IMR-90 (cell line): ENCODE data around the gene NTF3. TPM values are rescaled to one million over a fixed set of nuclear protein-coding genes. Genes with fewer than 3 reads are reported as not detected.

Experiments
- ATAC-seq: fragments of 200-7000 bp; cut with Tn5 transposase; 2 replicates; pipeline ENCODE4 v1.9.1; 2020; ENCODE audit warnings: low read depth, mild to moderate bottlenecking, moderate library complexity
- BruUV-seq: library from RNA; stranded (reverse); fragments of 400-500 nt; replicated peaks from 2 replicates; lab custom pipeline; 2021; lab: Mats Ljungman, UMichigan
- CTCF ChIA-PET: fragments of 300-600 bp; formaldehyde crosslinking; extraction: SDS; loops from one replicate; lab custom pipeline; 2021; ENCODE audit warnings: antibody characterized with exemption; lab: Yijun Ruan, JAX
- POLR2A ChIA-PET: fragments of 300-600 bp; sonication (Branson Sonifier 250); formaldehyde crosslinking; loops from one replicate; lab custom pipeline; 2022; ENCODE audit warnings: antibody characterized with exemption; ENCODE audit not compliant: unreplicated experiment; lab: Charles Lee
- DNase-seq: peaks from one replicate; pipeline ENCODE4 v3.0.0; 2013
- H2AFZ ChIP-seq: replicated peaks from 2 replicates; pipeline ENCODE3; 2013; ENCODE audit warnings: low read length, mild to moderate bottlenecking; ENCODE audit not compliant: poor library complexity
- H2AK5ac ChIP-seq: 2 replicates; pipeline ENCODE4 v1.6.1; 2013; ENCODE audit warnings: low read depth, low read length, inconsistent platforms
- H2AK9ac ChIP-seq: replicated peaks from 2 replicates; pipeline ENCODE3; 2013; ENCODE audit warnings: mild to moderate bottlenecking, low read depth, low read length, moderate library complexity; ENCODE audit not compliant: poor library complexity
- H2BK120ac ChIP-seq: 2 replicates; pipeline ENCODE4 v1.6.1; 2013; ENCODE audit warnings: low read depth, low read length, inconsistent platforms
- H2BK15ac ChIP-seq: 3 replicates; pipeline ENCODE4 v1.6.1; 2013; ENCODE audit warnings: low read depth, low read length, inconsistent platforms
- H2BK20ac ChIP-seq: 2 replicates; pipeline ENCODE4 v1.6.1; 2013; ENCODE audit warnings: low read depth, mild to moderate bottlenecking, inconsistent platforms, low read length, moderate library complexity
- H2BK5ac ChIP-seq: 2 replicates; pipeline ENCODE4 v1.6.1; 2013; ENCODE audit warnings: mild to moderate bottlenecking, low read depth, low read length, inconsistent platforms; ENCODE audit not compliant: poor library complexity, severe bottlenecking
- H3K14ac ChIP-seq: replicated peaks from 2 replicates; pipeline ENCODE4 v1.6.1; 2013; ENCODE audit warnings: low read depth, low read length, inconsistent platforms
- H3K18ac ChIP-seq: 2 replicates; pipeline ENCODE4 v1.6.1; 2013; ENCODE audit warnings: low read depth, low read length, control low read depth
- H3K23ac ChIP-seq: 2 replicates; pipeline ENCODE4 v1.6.1; 2013; ENCODE audit warnings: low read depth, low read length, inconsistent platforms
- H3K27ac ChIP-seq: 2 replicates; pipeline ENCODE4 v1.5.1; 2013; ENCODE audit warnings: mild to moderate bottlenecking, control low read depth, low read length; ENCODE audit not compliant: insufficient read depth
- H3K27me3 ChIP-seq: 2 replicates; pipeline ENCODE4 v1.6.1; 2013; ENCODE audit warnings: low read length; ENCODE audit not compliant: control insufficient read depth, insufficient read depth
- H3K36me3 ChIP-seq: 2 replicates; pipeline ENCODE4 v1.6.1; 2013; ENCODE audit warnings: low read length, mixed read lengths; ENCODE audit not compliant: control insufficient read depth, insufficient read depth
- H3K4ac ChIP-seq: 2 replicates; pipeline ENCODE4 v1.6.1; 2013; ENCODE audit warnings: low read depth, low read length, inconsistent platforms
- H3K4me1 ChIP-seq: 2 replicates; pipeline ENCODE4 v1.6.1; 2013; ENCODE audit warnings: low read length, mixed read lengths; ENCODE audit not compliant: control insufficient read depth, insufficient read depth
- H3K4me2 ChIP-seq: 2 replicates; pipeline ENCODE4 v1.6.1; 2013; ENCODE audit warnings: low read depth, mild to moderate bottlenecking, control low read depth, low read length, moderate library complexity
- H3K4me3 ChIP-seq: 2 replicates; pipeline ENCODE4 v1.5.1; 2013; ENCODE audit warnings: low read depth, mild to moderate bottlenecking, control low read depth, low read length, moderate library complexity; ENCODE audit not compliant: insufficient read depth
- H3K56ac ChIP-seq: 2 replicates; pipeline ENCODE4 v1.6.1; 2013; ENCODE audit warnings: low read length, inconsistent platforms; ENCODE audit not compliant: insufficient read depth; ENCODE audit errors: extremely low read depth
- H3K79me1 ChIP-seq, 2 experiments: 2 replicates each; pipeline ENCODE4 v1.6.1; 2013; ENCODE audit warnings: low read length in 2 of 2, inconsistent platforms in 1 of 2, low read depth in 1 of 2
- H3K9ac ChIP-seq: 2 replicates; pipeline ENCODE4 v1.6.1; 2013; ENCODE audit warnings: low read depth, low read length, control low read depth
- H3K9me1 ChIP-seq: 2 replicates; pipeline ENCODE4 v1.6.1; 2013; ENCODE audit warnings: low read length, inconsistent platforms; ENCODE audit not compliant: insufficient read depth
- H3K9me3 ChIP-seq: 2 replicates; pipeline ENCODE4 v1.6.1; 2013; ENCODE audit warnings: low read length; ENCODE audit not compliant: control insufficient read depth, insufficient read depth
- H4K20me1 ChIP-seq: 2 replicates; pipeline ENCODE4 v1.6.1; 2013; ENCODE audit warnings: low read length, inconsistent platforms; ENCODE audit not compliant: insufficient read depth
- H4K5ac ChIP-seq: 2 replicates; pipeline ENCODE4 v1.6.1; 2013; ENCODE audit warnings: mild to moderate bottlenecking, low read depth, low read length, control low read depth
- H4K8ac ChIP-seq, 2 experiments: 2 replicates each; pipeline ENCODE4 v1.6.1; 2013; ENCODE audit warnings: low read depth in 2 of 2, low read length in 2 of 2, control low read depth in 1 of 2, inconsistent platforms in 1 of 2
- H4K91ac ChIP-seq: 2 replicates; pipeline ENCODE4 v1.6.1; 2013; ENCODE audit warnings: low read depth, low read length, inconsistent platforms; ENCODE audit not compliant: insufficient read depth
- BHLHE40 ChIP-seq: fragments of 150-350 bp; IDR thresholded peaks from 2 replicates; pipeline ENCODE4 v1.6.1; 2016; ENCODE audit warnings: mild to moderate bottlenecking, low read depth, low read length
- CEBPB ChIP-seq: IDR thresholded peaks from 2 replicates; pipeline ENCODE4 v1.6.1; 2012; ENCODE audit warnings: low read depth, low read length, improper control_type of control experiment
- CHD1 ChIP-seq: IDR thresholded peaks from 2 replicates; pipeline ENCODE4 v1.6.1; 2012; ENCODE audit warnings: low read depth, low read length, improper control_type of control experiment
- CTCF ChIP-seq: conservative IDR thresholded peaks from 2 replicates; pipeline ENCODE4 v1.5.1; 2012; ENCODE audit warnings: mild to moderate bottlenecking, low read depth, low read length, improper control_type of control experiment
- FOS ChIP-seq: fragments of 150-350 bp; IDR thresholded peaks from 2 replicates; pipeline ENCODE4 v1.6.1; 2016; ENCODE audit warnings: low read depth, low read length
- MAFK ChIP-seq: IDR thresholded peaks from 2 replicates; pipeline ENCODE4 v1.6.1; 2012; ENCODE audit warnings: low read depth, low read length, improper control_type of control experiment
- MAZ ChIP-seq: IDR thresholded peaks from 2 replicates; pipeline ENCODE4 v1.6.1; 2012; ENCODE audit warnings: low read depth, mild to moderate bottlenecking, low read length, improper control_type of control experiment, moderate library complexity, borderline replicate concordance
- MXI1 ChIP-seq: IDR thresholded peaks from 2 replicates; pipeline ENCODE4 v1.6.1; 2012; ENCODE audit warnings: low read depth, mild to moderate bottlenecking, low read length, moderate library complexity, borderline replicate concordance
- NFE2L2 ChIP-seq: fragments of 150-350 bp; IDR thresholded peaks from 2 replicates; pipeline ENCODE4 v1.6.1; 2016; ENCODE audit warnings: low read depth, mild to moderate bottlenecking, low read length
- POLR2A ChIP-seq: IDR thresholded peaks from 2 replicates; pipeline ENCODE4 v1.6.1; 2012; ENCODE audit warnings: mild to moderate bottlenecking, low read depth, low read length
- RAD21 ChIP-seq: IDR thresholded peaks from 2 replicates; pipeline ENCODE4 v1.6.1; 2012; ENCODE audit warnings: low read length, improper control_type of control experiment
- RCOR1 ChIP-seq: IDR thresholded peaks from 2 replicates; pipeline ENCODE4 v1.6.1; 2012; ENCODE audit warnings: mild to moderate bottlenecking, low read length, improper control_type of control experiment; ENCODE audit not compliant: insufficient replicate concordance
- RFX5 ChIP-seq: IDR thresholded peaks from 2 replicates; pipeline ENCODE4 v1.8.0; 2012; ENCODE audit warnings: low read depth, mild to moderate bottlenecking, low read length, moderate library complexity
- SMC3 ChIP-seq: fragments of 150-350 bp; IDR thresholded peaks from 2 replicates; pipeline ENCODE4 v1.6.1; 2016; ENCODE audit warnings: low read depth, mild to moderate bottlenecking, antibody characterized with exemption, low read length, moderate library complexity
- WGBS, 2 experiments: methylation state at CpG; one replicate each; pipeline versions ENCODE4 v1.1.5 to v1.1.7; 2013; ENCODE audit warnings: missing lambda C conversion rate in 2 of 2; ENCODE audit not compliant: insufficient read length in 1 of 2; ENCODE audit errors: extremely low coverage in 2 of 2; 5-methylcytosine and 5-hydroxymethylcytosine counted together
- dilution Hi-C: fragments of 300-500 bp; cut with HindIII; formaldehyde crosslinking; loops from one replicate; pipeline ENCODE4 v1.14.3; 2018; ENCODE audit warnings: low sequenced_read_pairs; ENCODE audit not compliant: unreplicated experiment
- in situ Hi-C: fragments of 300-500 bp; cut with MboI; formaldehyde crosslinking; loops from 3 replicates; pipeline ENCODE4 v1.14.3; 2019; ENCODE audit warnings: low sequenced_read_pairs, inconsistent platforms, mixed read lengths
- intact Hi-C: fragments of 100-400 bp; cut with micrococcal nuclease; formaldehyde crosslinking; loops from 2 replicates; pipeline ENCODE4 v1.10.0; 2022
- polyA plus RNA-seq, 3 experiments: library from polyadenylated mRNA; depleted of rRNA; stranded (reverse); fragments of >200 nt; gene quantifications; 2 replicates each; pipeline ENCODE4 v1.2.3, GENCODE V29; 2012; ENCODE audit warnings: low replicate concordance in 1 of 3
- total RNA-seq: library from RNA; depleted of rRNA; stranded (reverse); fragments of >200 nt; gene quantifications from 2 replicates; pipeline ENCODE4 v1.2.3, GENCODE V29; 2012
- TF ChIP-seq, protein P1 (sequence below): fragments of 150-350 bp; IDR thresholded peaks from 2 replicates; pipeline ENCODE4 v1.6.1; 2017; ENCODE audit warnings: mild to moderate bottlenecking, antibody characterized with exemption, low read length, low read depth
- TF ChIP-seq, protein P2 (sequence below): fragments of 150-350 bp; IDR thresholded peaks from 2 replicates; pipeline ENCODE4 v1.6.1; 2016; ENCODE audit warnings: low read depth, mild to moderate bottlenecking, low read length, moderate library complexity, borderline replicate concordance

Gene NTF3
- total and polyA plus RNA-seq, 2 of the 4 experiments (the other 2 are of a cell fraction), result 12.2 to 32.4 TPM

DNA sequence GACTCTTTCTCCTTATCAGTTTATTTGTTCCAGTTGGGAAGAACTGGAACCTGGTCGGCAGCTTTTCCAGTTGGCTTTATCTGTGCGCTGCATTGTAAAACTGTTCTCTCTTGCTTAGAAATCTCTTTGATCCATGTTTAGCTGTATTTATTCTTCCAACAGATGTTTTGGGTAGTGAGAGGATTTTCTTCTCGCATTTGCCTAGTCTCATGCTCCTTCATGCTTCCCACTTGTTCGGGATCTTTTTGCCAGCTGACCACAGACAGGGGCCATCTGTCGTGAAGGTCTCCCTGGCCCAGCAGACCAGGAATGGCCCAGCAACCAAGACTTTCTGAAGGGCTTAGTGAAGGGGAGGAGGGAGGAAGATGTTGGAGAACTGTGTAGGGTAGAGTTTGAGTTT lies 21.6 kb downstream of the NTF3 start:
- Histone ChIP-seq H2BK15ac (peak overlapping the region; percentile 98; the same call in 2 of the 3 replicates), H4K20me1 (peaks cover 4% of the 10 kb centered on the region; the same call in 1 of the 2 replicates), H3K4me2 (no peak overlapping the region), H2BK20ac (peak overlapping the region; percentile 64; the same call in 1 of the 2 replicates), H3K18ac (peak overlapping the region; percentile 36; the same call in 1 of the 2 replicates), H3K27ac (peak overlapping the region; percentile 58; the same call in 1 of the 2 replicates), H3K4ac (peak overlapping the region; percentile 95), H2BK5ac (peak overlapping the region; percentile 99), H3K36me3 (peaks cover 11% of the 10 kb centered on the region), H3K4me3 (no peak overlapping the region), H3K9me3 (no peaks in the 10 kb centered on the region), H3K9ac (peak overlapping the region; percentile 28; the same call in 1 of the 2 replicates), H3K79me1 (peaks cover 70 to 94% of the 10 kb centered on the region in 2 experiments), H2AFZ (no peak overlapping the region), H3K14ac (peak overlapping the region; percentile 75), H2BK120ac (peak overlapping the region; percentile 99; the same call in 1 of the 2 replicates), H4K8ac (peak overlapping the region; percentile 27 to 98; a peak in 3 of 4 replicates), H2AK9ac (peak overlapping the region; percentile 22), H2AK5ac (peak overlapping the region; percentile 72), H4K5ac (0 out of 2 replicates have a peak overlapping the region, but pooled peaks have one; percentile 33), H3K9me1 (peaks cover 50% of the 10 kb centered on the region), H3K4me1 (peaks cover 48% of the 10 kb centered on the region), H3K27me3 (no peaks in the 10 kb centered on the region), H3K56ac (no peak overlapping the region), H3K23ac (peak overlapping the region; percentile 46), H4K91ac (peak overlapping the region; percentile 67)
- ChIA-PET POLR2A (interaction anchor here (1.1 kb wide), 1 partner anchor 22 kb away, joined by 4 read pairs; the partner anchor contains the start of gene NTF3), CTCF (no interaction called here)
- in situ Hi-C loops, result loop anchor here (25.0 kb wide), 1 partner anchor 834 kb away; no protein-coding TSS in a partner anchor
- no peak for DNase-seq
- ATAC-seq, result no peak
- intact Hi-C loops, result no loop called here
- TF ChIP-seq CTCF, result no peak
- TF ChIP-seq MXI1, result no peak
- TF ChIP-seq MAZ, result no peak
- TF ChIP-seq BHLHE40, result no peak
- TF ChIP-seq, protein P1, sequence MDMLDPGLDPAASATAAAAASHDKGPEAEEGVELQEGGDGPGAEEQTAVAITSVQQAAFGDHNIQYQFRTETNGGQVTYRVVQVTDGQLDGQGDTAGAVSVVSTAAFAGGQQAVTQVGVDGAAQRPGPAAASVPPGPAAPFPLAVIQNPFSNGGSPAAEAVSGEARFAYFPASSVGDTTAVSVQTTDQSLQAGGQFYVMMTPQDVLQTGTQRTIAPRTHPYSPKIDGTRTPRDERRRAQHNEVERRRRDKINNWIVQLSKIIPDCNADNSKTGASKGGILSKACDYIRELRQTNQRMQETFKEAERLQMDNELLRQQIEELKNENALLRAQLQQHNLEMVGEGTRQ, result no peak
- TF ChIP-seq NFE2L2, result no peak
- TF ChIP-seq MAFK, result no peak
- TF ChIP-seq SMC3, result no peak
- TF ChIP-seq POLR2A, result no peak
- TF ChIP-seq FOS, result no peak
- TF ChIP-seq, protein P2, sequence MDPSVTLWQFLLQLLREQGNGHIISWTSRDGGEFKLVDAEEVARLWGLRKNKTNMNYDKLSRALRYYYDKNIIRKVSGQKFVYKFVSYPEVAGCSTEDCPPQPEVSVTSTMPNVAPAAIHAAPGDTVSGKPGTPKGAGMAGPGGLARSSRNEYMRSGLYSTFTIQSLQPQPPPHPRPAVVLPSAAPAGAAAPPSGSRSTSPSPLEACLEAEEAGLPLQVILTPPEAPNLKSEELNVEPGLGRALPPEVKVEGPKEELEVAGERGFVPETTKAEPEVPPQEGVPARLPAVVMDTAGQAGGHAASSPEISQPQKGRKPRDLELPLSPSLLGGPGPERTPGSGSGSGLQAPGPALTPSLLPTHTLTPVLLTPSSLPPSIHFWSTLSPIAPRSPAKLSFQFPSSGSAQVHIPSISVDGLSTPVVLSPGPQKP, result no peak
- no peak for TF ChIP-seq RAD21
- no peak for TF ChIP-seq CHD1
- TF ChIP-seq CEBPB, result no peak
- TF ChIP-seq RCOR1, result no peak
- TF ChIP-seq RFX5, result no peak
- BruUV-seq, result no TSS peak
- 40% methylated on average over 1 of the region's 5 CpGs; no CpG with 5 or more reads in 1 of the 2 experiments for WGBS, 2 experiments
- dilution Hi-C loops, result no loop called here
